22Rv1 (cell line): ENCODE measurements around the gene SLC35A5.
"Not testable (repeated sequence)": the region's sequence is repeated elsewhere in the genome, so short reads cannot be mapped to it uniquely, and the experiment has no call there.

Experiments used
- CTCF ChIP-seq: fragments of 450-650 bp; IDR thresholded peaks from 2 replicates; pipeline ENCODE4 v1.5.1; 2017; ENCODE audit warnings: mild to moderate bottlenecking
- ZFX ChIP-seq: fragments of 450-650 bp; IDR thresholded peaks from 2 replicates; pipeline ENCODE4 v1.6.1; 2017; ENCODE audit warnings: antibody characterized with exemption, borderline replicate concordance

DNA sequence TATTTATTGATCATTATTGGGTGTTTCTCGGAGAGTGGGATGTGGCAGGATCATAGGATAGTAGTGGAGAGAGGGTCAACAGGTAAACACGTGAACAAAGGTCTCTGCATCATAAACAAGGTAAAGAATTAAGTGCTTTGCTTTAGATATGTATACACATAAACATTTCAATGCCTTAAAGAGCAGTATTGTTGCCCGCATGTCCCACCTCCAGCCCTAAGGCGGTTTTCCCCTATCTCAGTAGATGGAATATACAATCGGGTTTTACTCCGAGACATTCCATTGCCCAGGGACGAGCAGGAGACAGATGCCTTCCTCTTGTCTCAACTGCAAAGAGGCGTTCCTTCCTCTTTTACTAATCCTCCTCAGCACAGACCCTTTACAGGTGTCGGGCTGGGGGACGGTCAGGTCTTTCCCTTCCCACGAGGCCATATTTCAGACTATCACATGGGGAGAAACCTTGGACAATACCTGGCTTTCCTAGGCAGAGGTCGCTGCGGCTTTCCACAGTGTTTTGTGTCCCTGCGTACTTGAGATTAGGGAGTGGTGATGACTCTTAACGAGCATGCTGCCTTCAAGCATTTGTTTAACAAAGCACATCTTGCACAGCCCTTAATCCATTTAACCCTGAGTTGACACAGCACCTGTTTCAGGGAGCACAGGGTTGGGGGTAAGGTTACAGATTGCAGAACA, 2.5 kb downstream of the SLC35A5 start:
- TF ChIP-seq ZFX, CTCF: not testable (repeated sequence)
